Measurements from ENCODE around the gene FLG.

FLG gene

DNA sequence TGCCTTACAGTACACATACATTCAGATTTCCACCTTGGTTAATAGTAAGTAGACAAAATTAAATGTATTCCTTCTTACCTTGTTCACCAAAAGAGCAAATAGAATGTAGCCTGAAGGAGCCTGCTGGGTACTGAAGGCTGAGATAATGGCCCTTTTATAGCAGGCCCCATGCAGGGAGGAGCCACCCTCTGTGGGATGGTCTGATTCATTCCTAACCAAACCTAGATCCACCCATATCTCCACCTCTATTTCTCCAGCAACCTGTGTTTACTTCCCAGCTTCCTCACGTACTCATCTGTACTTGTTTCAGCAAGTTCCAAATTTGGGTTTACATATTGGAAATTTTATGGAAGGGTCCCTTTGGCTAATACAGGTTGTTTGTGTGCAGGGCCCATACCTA is at the start of gene FLG:
FLG (minus strand) TSS at position 129 of the 400 bp plus-strand sequence. CDS start 9,783 bp downstream, outside the sequence.
- H3K36me3 ChIP-seq (ENCODE audit: control insufficient read depth, insufficient read depth, low read length): no peaks in the 10 kb centered on the region

GRCh38 chr1:152374451-152374850 is 49.4 kb upstream of the FLG start:
- no peak overlapping the region for H3K9ac ChIP-seq (ENCODE audit: low read depth, low read length)
- no peaks in the 10 kb centered on the region for H3K36me3 ChIP-seq (ENCODE audit: control insufficient read depth, insufficient read depth, low read length)
- H3K27me3 ChIP-seq (ENCODE audit: control insufficient read depth, insufficient read depth, low read length): no peaks in the 10 kb centered on the region
- peaks cover 4% of the 10 kb centered on the region for H3K9me3 ChIP-seq (ENCODE audit: control insufficient read depth, insufficient read depth, low read length)
- no peak overlapping the region for H3K4me3 ChIP-seq (ENCODE audit: low read depth, low read length)
- no peaks in the 10 kb centered on the region for H3K4me1 ChIP-seq (ENCODE audit: control insufficient read depth, insufficient read depth, low read length)

More for the DNA sequence above, at the start of gene FLG:
- H3K4me1 ChIP-seq (ENCODE audit: control insufficient read depth, insufficient read depth, low read length): no peaks in the 10 kb centered on the region
- no peak within 1 kb of the TSS for H3K4me3 ChIP-seq (ENCODE audit: low read depth, low read length)
- peaks cover 15% of the 10 kb centered on the region for H3K9me3 ChIP-seq (ENCODE audit: control insufficient read depth, insufficient read depth, low read length)
- no peaks in the 10 kb centered on the region for H3K27me3 ChIP-seq (ENCODE audit: control insufficient read depth, insufficient read depth, low read length)
- H3K9ac ChIP-seq (ENCODE audit: low read depth, low read length): no peak within 1 kb of the TSS

- H3K9me3 ChIP-seq (ENCODE audit: control insufficient read depth, insufficient read depth, low read length): peaks cover 4% of the 10 kb centered on the region
- no peak overlapping the region for H3K4me3 ChIP-seq (ENCODE audit: low read depth, low read length)
- no peak overlapping the region for H3K9ac ChIP-seq (ENCODE audit: low read depth, low read length)
- no peaks in the 10 kb centered on the region for H3K36me3 ChIP-seq (ENCODE audit: control insufficient read depth, insufficient read depth, low read length)
- H3K4me1 ChIP-seq (ENCODE audit: control insufficient read depth, insufficient read depth, low read length): no peaks in the 10 kb centered on the region
- no peaks in the 10 kb centered on the region for H3K27me3 ChIP-seq (ENCODE audit: control insufficient read depth, insufficient read depth, low read length)
Measured at GRCh38 chr1:152372672-152373071, 47.6 kb upstream of the FLG start.

DNA sequence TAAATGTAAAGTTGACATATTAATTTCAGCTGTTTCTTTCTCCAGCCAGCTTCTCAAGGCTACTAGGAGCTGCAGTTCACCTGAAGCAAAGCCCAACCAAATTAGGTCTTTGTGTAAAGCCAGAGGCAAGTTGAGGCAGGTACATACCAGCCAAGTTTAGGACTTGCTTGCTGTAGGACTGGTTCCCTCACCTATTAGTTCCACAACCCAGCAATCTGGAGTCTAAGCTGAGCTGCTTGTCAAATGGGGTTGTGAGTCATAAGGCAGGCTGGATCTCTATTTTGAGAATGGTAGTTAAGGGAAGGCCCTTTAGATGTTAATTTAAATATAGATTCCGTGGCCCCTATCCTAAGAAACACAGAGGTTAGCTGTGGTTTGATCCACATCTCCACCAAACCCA is 42.4 kb upstream of the FLG start:
- H3K36me3 ChIP-seq (ENCODE audit: control insufficient read depth, insufficient read depth, low read length): no peaks in the 10 kb centered on the region
- no peak overlapping the region for H3K4me3 ChIP-seq (ENCODE audit: low read depth, low read length)
- H3K9me3 ChIP-seq (ENCODE audit: control insufficient read depth, insufficient read depth, low read length): peaks cover 7% of the 10 kb centered on the region
- H3K4me1 ChIP-seq (ENCODE audit: control insufficient read depth, insufficient read depth, low read length): no peaks in the 10 kb centered on the region
- no peak overlapping the region for H3K9ac ChIP-seq (ENCODE audit: low read depth, low read length)
- H3K27me3 ChIP-seq (ENCODE audit: control insufficient read depth, insufficient read depth, low read length): no peaks in the 10 kb centered on the region

- H3K9ac ChIP-seq (ENCODE audit: low read depth, low read length): no peak within 1 kb of the TSS
- H3K4me3 ChIP-seq (ENCODE audit: low read depth, low read length): no peak within 1 kb of the TSS
- no peaks in the 10 kb centered on the region for H3K4me1 ChIP-seq (ENCODE audit: control insufficient read depth, insufficient read depth, low read length)
- no peaks in the 10 kb centered on the region for H3K36me3 ChIP-seq (ENCODE audit: control insufficient read depth, insufficient read depth, low read length)
- H3K27me3 ChIP-seq (ENCODE audit: control insufficient read depth, insufficient read depth, low read length): no peaks in the 10 kb centered on the region
- H3K9me3 ChIP-seq (ENCODE audit: control insufficient read depth, insufficient read depth, low read length): peaks cover 16% of the 10 kb centered on the region
Measured at GRCh38 chr1:152359906-152360305, 34.9 kb upstream of the FLG start, which contains the start of gene FLG2. Gene FLG2 (minus strand): TSS chr1:152360006. CDS start chr1:152358884, 1,122 bp downstream.

DNA sequence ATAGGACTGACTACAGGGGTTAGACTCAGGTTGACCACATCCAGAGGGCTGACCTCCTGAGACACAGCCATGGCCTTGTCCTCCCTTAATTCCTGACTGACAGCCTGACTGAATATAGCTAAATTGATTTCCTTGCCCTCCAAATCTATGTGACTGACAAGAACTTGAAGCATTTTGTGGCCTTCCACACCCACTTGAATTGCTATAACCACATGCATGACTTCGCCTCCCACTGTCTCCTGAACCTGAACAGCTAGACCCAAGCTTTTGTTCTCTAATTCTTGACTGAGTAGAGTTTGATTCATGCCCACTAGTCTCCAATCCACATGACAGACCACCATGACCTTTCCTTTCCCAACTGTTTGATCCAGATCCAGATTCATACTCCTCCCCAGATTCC is 31.7 kb upstream of the FLG start:
- H3K27me3 ChIP-seq (ENCODE audit: control insufficient read depth, insufficient read depth, low read length): no peaks in the 10 kb centered on the region
- H3K9me3 ChIP-seq (ENCODE audit: control insufficient read depth, insufficient read depth, low read length): peaks cover 37% of the 10 kb centered on the region
- no peak overlapping the region for H3K4me3 ChIP-seq (ENCODE audit: low read depth, low read length)
- H3K9ac ChIP-seq (ENCODE audit: low read depth, low read length): no peak overlapping the region
- H3K36me3 ChIP-seq (ENCODE audit: control insufficient read depth, insufficient read depth, low read length): no peaks in the 10 kb centered on the region
- no peaks in the 10 kb centered on the region for H3K4me1 ChIP-seq (ENCODE audit: control insufficient read depth, insufficient read depth, low read length)

DNA sequence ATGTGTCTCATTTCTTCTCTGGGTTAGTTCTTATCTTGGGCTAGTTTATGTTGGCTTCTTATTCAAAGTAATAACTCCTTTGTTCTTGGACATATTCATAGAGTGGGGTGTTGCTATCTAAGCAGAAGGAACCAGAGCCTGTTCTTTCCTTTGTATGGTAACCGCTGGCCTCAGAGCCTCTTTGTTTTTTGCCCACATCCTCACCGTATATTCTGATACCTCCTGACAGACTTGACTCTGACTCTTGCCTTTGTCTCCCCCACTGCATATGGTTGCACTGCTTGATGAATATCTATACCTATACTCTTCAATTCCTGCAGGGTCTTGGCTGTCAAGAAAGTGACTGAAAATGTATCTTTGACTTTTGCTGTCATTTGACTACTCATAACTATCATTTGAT is 24.6 kb upstream of the FLG start:
- Histone ChIP-seq H3K27me3 (ENCODE audit: control insufficient read depth, insufficient read depth, low read length) (no peaks in the 10 kb centered on the region), H3K9me3 (ENCODE audit: control insufficient read depth, insufficient read depth, low read length) (peaks cover 32% of the 10 kb centered on the region), H3K36me3 (ENCODE audit: control insufficient read depth, insufficient read depth, low read length) (no peaks in the 10 kb centered on the region), H3K9ac (ENCODE audit: low read depth, low read length) (no peak overlapping the region), H3K4me3 (ENCODE audit: low read depth, low read length) (no peak overlapping the region), H3K4me1 (ENCODE audit: control insufficient read depth, insufficient read depth, low read length) (no peaks in the 10 kb centered on the region)

GRCh38 chr1:152348447-152348846 is 23.4 kb upstream of the FLG start:
- H3K4me1 ChIP-seq (ENCODE audit: control insufficient read depth, insufficient read depth, low read length): no peaks in the 10 kb centered on the region
- H3K27me3 ChIP-seq (ENCODE audit: control insufficient read depth, insufficient read depth, low read length): no peaks in the 10 kb centered on the region
- H3K9me3 ChIP-seq (ENCODE audit: control insufficient read depth, insufficient read depth, low read length): peaks cover 27% of the 10 kb centered on the region
- H3K4me3 ChIP-seq (ENCODE audit: low read depth, low read length): no peak overlapping the region
- no peak overlapping the region for H3K9ac ChIP-seq (ENCODE audit: low read depth, low read length)
- no peaks in the 10 kb centered on the region for H3K36me3 ChIP-seq (ENCODE audit: control insufficient read depth, insufficient read depth, low read length)

DNA sequence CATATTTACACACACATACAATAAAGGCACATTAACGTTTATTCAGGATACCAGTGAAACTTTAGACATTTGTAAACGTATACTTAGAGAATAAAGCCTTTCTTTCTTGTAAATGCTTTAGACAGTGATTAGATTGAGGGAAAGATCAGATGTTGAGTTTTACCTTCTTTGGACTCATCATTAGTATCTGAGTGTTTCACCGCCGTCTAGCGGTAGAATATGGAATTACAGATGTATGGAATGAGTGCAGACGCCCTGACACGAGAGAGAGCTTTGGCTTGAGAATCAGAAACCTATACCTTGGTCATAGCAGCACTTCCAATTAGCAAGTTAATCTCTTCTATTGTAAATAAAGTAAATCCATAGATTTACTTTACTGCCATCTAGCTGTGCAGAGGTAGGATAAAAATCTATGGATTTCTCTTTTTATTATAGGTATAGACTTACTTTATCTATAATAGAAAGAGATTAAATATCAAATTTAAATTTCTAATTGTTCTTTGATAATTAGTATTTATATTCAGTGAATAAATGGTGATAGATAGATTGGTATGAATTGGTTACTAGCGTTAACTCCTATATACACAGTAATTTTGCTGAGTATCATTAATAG is 22.2 kb upstream of the FLG start:
- H3K4me1 ChIP-seq (ENCODE audit: control insufficient read depth, insufficient read depth, low read length): no peaks in the 10 kb centered on the region
- no peak overlapping the region for H3K9ac ChIP-seq (ENCODE audit: low read depth, low read length)
- H3K27me3 ChIP-seq (ENCODE audit: control insufficient read depth, insufficient read depth, low read length): no peaks in the 10 kb centered on the region
- H3K4me3 ChIP-seq (ENCODE audit: low read depth, low read length): no peak overlapping the region
- no peaks in the 10 kb centered on the region for H3K36me3 ChIP-seq (ENCODE audit: control insufficient read depth, insufficient read depth, low read length)
- H3K9me3 ChIP-seq (ENCODE audit: control insufficient read depth, insufficient read depth, low read length): peaks cover 21% of the 10 kb centered on the region

DNA sequence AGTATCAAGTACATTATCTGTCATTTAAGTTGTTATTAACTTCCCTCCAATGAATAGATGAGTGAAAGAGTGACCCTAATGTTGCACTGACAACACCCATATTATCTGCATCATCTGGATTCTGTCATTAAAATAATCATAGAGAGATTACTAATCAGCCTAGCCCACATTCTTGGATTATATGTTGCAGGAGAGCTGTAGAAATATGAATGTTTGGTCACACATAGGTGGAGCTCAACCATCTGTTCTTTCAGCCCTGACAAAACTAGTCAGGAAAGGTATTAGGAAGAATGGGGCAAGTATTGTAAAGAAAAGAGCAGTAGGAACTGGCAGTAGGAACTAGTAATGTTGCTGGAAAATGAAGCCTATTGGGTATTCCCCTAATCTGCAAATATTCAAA is 19.4 kb upstream of the FLG start:
- Histone ChIP-seq H3K4me1 (ENCODE audit: control insufficient read depth, insufficient read depth, low read length) (no peaks in the 10 kb centered on the region), H3K4me3 (ENCODE audit: low read depth, low read length) (no peak overlapping the region), H3K9me3 (ENCODE audit: control insufficient read depth, insufficient read depth, low read length) (peaks cover 17% of the 10 kb centered on the region), H3K27me3 (ENCODE audit: control insufficient read depth, insufficient read depth, low read length) (no peaks in the 10 kb centered on the region), H3K36me3 (ENCODE audit: control insufficient read depth, insufficient read depth, low read length) (no peaks in the 10 kb centered on the region), H3K9ac (ENCODE audit: low read depth, low read length) (no peak overlapping the region)

- Histone ChIP-seq H3K27me3 (ENCODE audit: control insufficient read depth, insufficient read depth, low read length) (no peaks in the 10 kb centered on the region), H3K4me3 (ENCODE audit: low read depth, low read length) (no peak overlapping the region), H3K9me3 (ENCODE audit: control insufficient read depth, insufficient read depth, low read length) (peaks cover 17% of the 10 kb centered on the region), H3K9ac (ENCODE audit: low read depth, low read length) (no peak overlapping the region), H3K36me3 (ENCODE audit: control insufficient read depth, insufficient read depth, low read length) (no peaks in the 10 kb centered on the region), H3K4me1 (ENCODE audit: control insufficient read depth, insufficient read depth, low read length) (no peaks in the 10 kb centered on the region)
Measured at GRCh38 chr1:152343006-152343405, 18.0 kb upstream of the FLG start.

DNA sequence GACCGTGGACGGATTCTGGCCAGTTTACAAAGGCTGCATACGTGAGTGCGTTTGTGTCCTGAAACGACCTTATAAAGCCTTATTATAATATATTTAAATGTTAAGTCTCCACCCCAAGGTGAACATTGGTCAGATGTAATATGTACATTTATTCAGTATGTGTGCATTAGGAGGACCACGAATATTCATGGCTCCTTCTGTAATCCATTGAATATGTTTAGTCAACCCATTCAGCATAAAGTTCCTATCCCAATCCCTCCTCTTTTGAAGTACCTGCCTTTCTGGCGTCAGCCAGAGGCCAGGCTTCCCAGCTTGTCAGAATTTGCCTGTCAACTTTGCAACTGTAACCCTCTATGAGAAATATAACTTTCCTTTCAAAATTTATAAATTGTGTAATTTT is 10.4 kb upstream of the FLG start:
- Histone ChIP-seq H3K4me3 (ENCODE audit: low read depth, low read length) (no peak overlapping the region), H3K36me3 (ENCODE audit: control insufficient read depth, insufficient read depth, low read length) (no peaks in the 10 kb centered on the region), H3K9ac (ENCODE audit: low read depth, low read length) (no peak overlapping the region), H3K27me3 (ENCODE audit: control insufficient read depth, insufficient read depth, low read length) (no peaks in the 10 kb centered on the region), H3K9me3 (ENCODE audit: control insufficient read depth, insufficient read depth, low read length) (peaks cover 2% of the 10 kb centered on the region), H3K4me1 (ENCODE audit: control insufficient read depth, insufficient read depth, low read length) (no peaks in the 10 kb centered on the region)
